GM12878 (cell line): ENCODE data around the gene ATG5. TPM values are rescaled to one million over a fixed set of nuclear protein-coding genes. Genes with fewer than 3 reads are reported as not detected.

Experiments
- ATAC-seq: fragments of 200-7000 bp; cut with Tn5 transposase; 3 replicates; pipeline ENCODE4 v1.9.1; 2020; ENCODE audit warnings: mild to moderate bottlenecking, moderate library complexity
- BruUV-seq: library from RNA; stranded (reverse); fragments of 400-500 nt; replicated peaks from 2 replicates; lab custom pipeline; 2021; lab: Mats Ljungman, UMichigan
- CTCF ChIA-PET: fragments of 300-600 bp; sonication (Branson Sonifier 250); formaldehyde crosslinking; extraction: SDS; loops from one replicate; lab custom pipeline; 2021; ENCODE audit warnings: inconsistent platforms; lab: Yijun Ruan, JAX
- POLR2A ChIA-PET: fragments of 350-600 bp; formaldehyde crosslinking; extraction: SDS; loops from one replicate; lab custom pipeline; 2021; ENCODE audit warnings: inconsistent platforms; lab: Charles Lee
- RAD21 ChIA-PET: fragments of 300-600 bp; sonication (Branson Sonifier 250); formaldehyde crosslinking; loops from one replicate; lab custom pipeline; 2023; ENCODE audit warnings: antibody characterized with exemption; ENCODE audit not compliant: unreplicated experiment; lab: Charles Lee
- SMC1A ChIA-PET: fragments of 300-600 bp; sonication (Branson Sonifier 250); formaldehyde crosslinking; loops from one replicate; lab custom pipeline; 2023; ENCODE audit not compliant: unreplicated experiment, uncharacterized antibody; lab: Charles Lee
- DNase-seq: peaks from one replicate; pipeline ENCODE4 v3.0.0-alpha.2; 2011; ENCODE audit warnings: low read depth, low spot score
- FAIRE-seq: peaks from 3 replicates; lab custom pipeline; 2011; peaks lifted over from hg19 to GRCh38; lab: Jason Lieb, UNC
- H2AFZ ChIP-seq: 2 replicates; pipeline ENCODE4 v1.6.0; 2011; ENCODE audit warnings: low read depth, low read length, control low read depth; ENCODE audit not compliant: control insufficient read depth
- H3K27ac ChIP-seq: 2 replicates; pipeline ENCODE4 v1.5.1; 2011; ENCODE audit warnings: control low read depth; ENCODE audit not compliant: control insufficient read depth, insufficient read depth
- H3K27me3 ChIP-seq, 2 experiments: replicated peaks in 1 of 2; 2 replicates each; pipeline versions ENCODE4 v1.6.0 to v1.6.1; 2011; ENCODE audit warnings: low read length in 1 of 2; ENCODE audit not compliant: control insufficient read depth in 2 of 2, insufficient read depth in 2 of 2
- H3K36me3 ChIP-seq, 2 experiments: 2 replicates each; pipeline ENCODE4 v1.5.1; 2011; ENCODE audit warnings: low read length in 1 of 2; ENCODE audit not compliant: control insufficient read depth in 2 of 2, insufficient read depth in 2 of 2
- H3K4me1 ChIP-seq: 2 replicates; pipeline ENCODE4 v1.6.1; 2011; ENCODE audit warnings: mild to moderate bottlenecking, low read length, moderate library complexity, mixed read lengths; ENCODE audit not compliant: control insufficient read depth, insufficient read depth
- H3K4me2 ChIP-seq: 2 replicates; pipeline ENCODE4 v1.6.0; 2011; ENCODE audit warnings: control low read depth; ENCODE audit not compliant: control insufficient read depth, insufficient read depth
- H3K4me3 ChIP-seq: fragments of 200-600 bp; sonication (generic); 2 replicates; pipeline ENCODE4 v1.5.1; 2016
- H3K79me2 ChIP-seq: 2 replicates; pipeline ENCODE4 v1.6.0; 2011; ENCODE audit warnings: low read length; ENCODE audit not compliant: control insufficient read depth, insufficient read depth
- H3K9ac ChIP-seq: 2 replicates; pipeline ENCODE4 v1.8.0; 2011; ENCODE audit warnings: low read length, control low read depth, mixed read lengths; ENCODE audit not compliant: control insufficient read depth, insufficient read depth
- H3K9me3 ChIP-seq: replicated peaks from 3 replicates; pipeline ENCODE4 v1.5.1; 2011; ENCODE audit warnings: mild to moderate bottlenecking, low read length; ENCODE audit not compliant: control insufficient read depth, insufficient read depth
- H4K20me1 ChIP-seq: 2 replicates; pipeline ENCODE4 v1.6.0; 2011; ENCODE audit not compliant: control insufficient read depth, insufficient read depth
- CHD2 ChIP-seq: IDR thresholded peaks from 2 replicates; pipeline ENCODE4 v1.6.1; 2011; ENCODE audit warnings: low read depth, low read length, improper control_type of control experiment, borderline replicate concordance
- FOS ChIP-seq: IDR thresholded peaks from 3 replicates; pipeline ENCODE4 v1.6.1; 2011; ENCODE audit warnings: borderline replicate concordance; ENCODE audit not compliant: insufficient read length; ENCODE audit errors: extremely low read depth
- HDAC6 ChIP-seq: fragments of 200-600 bp; sonication (generic); IDR thresholded peaks from one replicate; pipeline ENCODE4 v1.8.0; 2017; ENCODE audit warnings: antibody characterized with exemption; ENCODE audit not compliant: unreplicated experiment
- IKZF1 ChIP-seq: fragments of 450-650 bp; conservative IDR thresholded peaks from 2 replicates; pipeline ENCODE4 v1.6.1; 2017; ENCODE audit warnings: antibody characterized with exemption, mild to moderate bottlenecking
- JUND ChIP-seq: IDR thresholded peaks from 2 replicates; pipeline ENCODE4 v1.6.1; 2012; ENCODE audit warnings: low read depth, mild to moderate bottlenecking, low read length, improper control_type of control experiment, moderate library complexity
- PRDM15 ChIP-seq: fragments of 450-650 bp; formaldehyde crosslinking; IDR thresholded peaks from 2 replicates; pipeline ENCODE4 v1.4.0; 2020; ENCODE audit warnings: mild to moderate bottlenecking, moderate library complexity
- RCOR1 ChIP-seq: conservative IDR thresholded peaks from 2 replicates; pipeline ENCODE4 v1.6.1; 2012; ENCODE audit warnings: low read depth, low read length, improper control_type of control experiment
- REST ChIP-seq: IDR thresholded peaks from 2 replicates; pipeline ENCODE4 v1.6.1; 2012; ENCODE audit warnings: mild to moderate bottlenecking, low read depth, low read length
- RUNX3 ChIP-seq: IDR thresholded peaks from 2 replicates; pipeline ENCODE4 v1.6.1; 2012; ENCODE audit warnings: low read length, inconsistent platforms
- ZBTB33 ChIP-seq: fragments of 450-650 bp; IDR thresholded peaks from 2 replicates; pipeline ENCODE4 v1.6.1; 2017; ENCODE audit warnings: mild to moderate bottlenecking
- ZNF24 ChIP-seq: fragments of 450-650 bp; IDR thresholded peaks from 2 replicates; pipeline ENCODE4 v1.6.1; 2017; ENCODE audit warnings: antibody characterized with exemption, mild to moderate bottlenecking
- WGBS: methylation state at CpG from one replicate; pipeline ENCODE4 v1.1.6; 2016; ENCODE audit warnings: low lambda C conversion rate; ENCODE audit not compliant: insufficient replicate concordance, insufficient coverage; ENCODE audit errors: missing lambda C conversion rate; 5-methylcytosine and 5-hydroxymethylcytosine counted together
- in situ Hi-C: fragments of 300-500 bp; cut with MboI; formaldehyde crosslinking; loops from 9 replicates; pipeline ENCODE4 v1.14.3; 2018; ENCODE audit warnings: mixed read lengths
- intact Hi-C: fragments of 100-400 bp; cut with micrococcal nuclease; formaldehyde crosslinking; loops from one replicate; pipeline ENCODE4 v1.14.2; 2022; ENCODE audit not compliant: unreplicated experiment
- polyA plus RNA-seq, 11 experiments: library from polyadenylated mRNA; depleted of rRNA in 4 of 11; unstranded in 6 of 11; stranded (reverse) in 5 of 11; fragments of >200 nt; fragmentation: Nextera tagmentation in 4 of 11; fragmentation: Illumina TruSeq in 1 of 11; extraction: Ambion mirVana in 4 of 11; extraction: Trizol in 1 of 11; gene quantifications; 1 replicate in 1 of 11; 2 replicates in 10 of 11; pipeline versions ENCODE4 v1.2.1 to v1.2.3, GENCODE V29; 2011 to 2016; ENCODE audit warnings: inconsistent platforms in 2 of 11, missing spikeins in 2 of 11, low read depth in 1 of 11
- total RNA-seq, 4 experiments: library from RNA; depleted of rRNA in 3 of 4; stranded (reverse); fragments of >200 nt in 3 of 4; fragmentation: Illumina TruSeq in 1 of 4; extraction: Trizol in 1 of 4; gene quantifications; 2 replicates each; pipeline versions ENCODE4 v1.2.1 to v1.2.3, GENCODE V29; 2013 to 2021

Gene ATG5
- total and polyA plus RNA-seq, 10 of the 15 experiments (the other 5 are each of a cell fraction or from before 2014, with no cell fraction given): 12.9 to 51.8 (median 23.9) TPM

- TF ChIP-seq ZBTB33: no peak
- TF ChIP-seq, all 136 proteins: peak for 0
These were observed 84.1 kb downstream of the ATG5 start (continued) for GRCh38 chr6:106241498-106241897.

- DNase-seq: no peak
- H2AFZ ChIP-seq: no peak overlapping the region
- intact Hi-C loops: no loop called here
- H3K9ac ChIP-seq: no peak overlapping the region
- H3K27me3 ChIP-seq: no peaks in the 10 kb centered on the region
- peaks cover 1% of the 10 kb centered on the region; the same call in 1 of the 3 replicates for H3K9me3 ChIP-seq
- no peaks in the 10 kb centered on the region for H3K79me2 ChIP-seq
- H3K27ac ChIP-seq: no peak overlapping the region
- CTCF ChIA-PET: interaction anchor here (1.6 kb wide), 1 partner anchor 36 kb away, joined by 3 read pairs; no protein-coding TSS in a partner anchor
- H3K36me3 ChIP-seq: no peaks in the 10 kb centered on the region; a peak in 1 of 4 replicates
- ATAC-seq: no peak
- no peak overlapping the region for H3K4me3 ChIP-seq
- POLR2A ChIA-PET: no interaction called here
- RAD21 ChIA-PET: no interaction called here
- SMC1A ChIA-PET: no interaction called here
- H4K20me1 ChIP-seq: no peaks in the 10 kb centered on the region
- in situ Hi-C loops: no loop called here
- no peak overlapping the region for H3K4me2 ChIP-seq
- no TSS peak for BruUV-seq
- WGBS: 100% methylated on average over 1 of the region's 1 CpG
- FAIRE-seq: no peak
- no peaks in the 10 kb centered on the region for H3K4me1 ChIP-seq
- TF ChIP-seq RUNX3 (no peak), JUND (no peak), CHD2 (no peak), PRDM15 (CRISPR knock-in tag) (no peak), IKZF1 (no peak), REST (no peak), HDAC6 (no peak), RCOR1 (no peak), ZNF24 (no peak), ZBTB33 (no peak), FOS (no peak)
These were observed 88.3 kb downstream of the ATG5 start for GRCh38 chr6:106237286-106237685.
